GM19193 (cell line): ENCODE measurements around the gene PHEX.

Experiments
- POLR2A ChIP-seq: IDR thresholded peaks from 4 replicates; pipeline ENCODE4 v1.6.1; 2011; ENCODE audit not compliant: insufficient read depth, insufficient read length; ENCODE audit errors: extremely low read depth

PHEX gene

DNA sequence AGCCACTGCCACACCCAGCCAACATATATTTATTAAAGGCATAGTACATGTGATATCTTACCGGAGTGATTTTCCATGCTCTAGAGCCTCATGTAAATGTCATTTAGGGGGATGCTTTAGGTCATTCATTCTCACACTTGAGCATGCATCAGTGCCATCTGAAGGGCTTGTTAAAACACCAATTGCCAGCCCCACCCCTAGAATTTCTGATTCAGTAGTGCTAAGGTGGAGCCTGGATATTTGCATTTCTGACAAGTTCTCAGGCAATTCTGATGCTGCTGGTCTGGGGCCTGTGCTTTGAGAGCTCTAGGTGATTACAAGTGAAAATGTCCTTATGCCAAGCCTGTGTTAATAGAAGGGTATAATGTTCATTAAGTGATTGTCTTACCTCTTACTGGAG lies 107.7 kb downstream of the PHEX start:
- no peak for TF ChIP-seq POLR2A

DNA sequence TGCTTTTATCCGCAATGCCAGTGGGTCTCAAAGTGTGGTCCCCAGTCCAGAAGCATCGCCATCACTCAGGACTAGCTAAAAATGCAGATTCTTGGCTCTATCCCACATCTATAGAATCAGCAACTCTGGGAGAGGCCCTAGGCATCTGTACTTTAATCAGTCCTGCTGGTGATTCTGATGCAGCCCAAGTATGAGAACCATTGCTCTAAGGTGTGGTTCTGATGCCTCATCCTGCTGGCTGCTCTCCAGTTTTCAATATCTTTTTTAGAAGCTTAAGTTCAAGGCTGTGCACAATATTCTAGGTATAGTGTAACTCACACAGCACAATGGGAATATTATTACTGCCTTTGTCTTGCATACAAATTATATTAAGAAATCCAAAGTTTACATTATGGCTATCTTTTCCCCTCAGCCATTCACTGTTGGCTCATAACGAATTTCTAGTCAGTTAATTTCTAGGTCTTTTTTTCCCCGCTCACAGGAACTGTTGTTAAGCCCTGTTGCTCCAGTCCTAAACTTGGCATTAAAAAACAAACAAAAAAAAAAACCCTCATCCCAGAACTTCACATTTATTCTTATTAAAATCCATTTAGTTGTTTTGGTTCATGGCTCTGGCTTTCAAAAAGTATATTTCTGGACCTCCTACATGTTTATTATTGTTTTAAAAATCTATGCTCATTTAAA lies 109.1 kb downstream of the PHEX start:
- TF ChIP-seq POLR2A, result no peak

DNA sequence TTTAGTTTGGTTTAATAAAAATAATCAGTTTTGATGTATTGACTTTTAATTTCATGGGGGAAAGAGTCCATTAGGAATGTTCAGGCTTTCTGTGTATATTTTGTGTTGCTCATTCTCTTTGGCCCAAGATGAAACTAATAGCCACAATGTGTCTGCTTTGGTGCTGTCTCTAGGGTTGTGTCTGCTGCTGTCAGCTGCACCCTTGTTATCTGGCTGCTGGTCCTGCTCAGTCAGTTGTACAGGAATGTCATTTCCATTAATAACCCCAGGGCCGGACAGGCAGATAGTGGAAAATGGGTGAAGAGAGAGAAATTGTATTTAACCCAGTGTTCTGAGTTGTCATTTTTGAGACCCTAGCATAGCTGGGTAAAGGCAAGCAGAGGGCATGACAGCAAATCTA lies 115.1 kb downstream of the PHEX start:
- TF ChIP-seq POLR2A, result no peak

DNA sequence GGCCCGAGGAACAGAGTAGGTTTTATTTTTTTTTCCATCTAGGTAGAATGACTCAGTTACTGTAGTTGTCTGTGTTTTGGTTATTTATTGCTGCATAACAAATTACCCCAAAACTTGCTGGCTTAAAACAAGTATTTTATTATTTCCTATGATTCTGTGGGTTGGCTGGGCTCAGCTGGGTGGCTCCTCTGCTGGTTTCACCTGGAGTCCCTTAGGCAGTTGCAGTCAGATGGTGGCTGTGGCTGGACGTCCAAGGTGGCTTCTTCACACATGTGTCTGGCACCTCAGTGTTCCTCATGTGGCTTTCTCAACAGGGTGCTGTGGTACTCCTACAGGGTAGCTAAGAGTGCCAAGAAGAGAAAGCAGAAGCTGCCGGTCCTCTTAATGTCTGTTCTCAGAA lies 115.8 kb downstream of the PHEX start:
- TF ChIP-seq POLR2A, result no peak

DNA sequence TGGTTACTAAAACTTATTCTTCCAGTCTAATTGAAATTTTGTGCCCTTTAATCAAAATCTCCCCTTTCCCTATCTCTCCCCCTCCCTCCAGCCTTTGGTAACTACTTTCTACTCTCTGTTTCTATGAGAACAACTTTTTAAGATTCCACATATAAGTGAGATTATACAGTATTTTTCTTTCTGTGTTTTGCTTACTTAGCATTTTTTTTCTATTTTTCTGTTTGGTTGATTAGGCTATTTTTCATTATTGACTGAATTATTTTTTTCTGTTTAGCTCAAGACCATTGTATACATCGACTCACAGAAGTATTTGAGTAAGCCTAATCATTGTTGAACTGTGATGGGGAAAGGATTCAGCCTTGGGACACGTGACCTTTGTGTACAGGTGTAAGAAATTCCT lies 116.4 kb downstream of the PHEX start:
- no peak for TF ChIP-seq POLR2A

DNA sequence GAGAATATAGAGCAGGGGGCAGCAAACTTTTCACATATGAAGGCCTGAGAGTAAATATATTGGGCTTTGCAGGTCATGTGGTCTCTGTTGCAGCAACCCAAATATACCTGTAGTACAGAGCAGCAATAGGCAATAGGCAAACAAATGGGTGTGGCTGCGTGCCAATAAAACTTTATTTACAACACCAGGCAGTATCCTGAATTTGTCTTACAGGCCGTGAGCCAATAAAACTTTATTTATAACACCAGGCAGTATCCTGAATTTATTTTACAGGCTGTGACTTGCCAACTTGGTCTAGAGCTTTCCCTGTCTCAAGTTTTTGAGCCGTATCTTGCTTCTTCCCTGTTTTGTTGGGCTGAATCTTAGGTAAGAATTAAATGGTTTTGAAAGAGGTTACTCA lies 118.2 kb downstream of the PHEX start:
- no peak for TF ChIP-seq POLR2A

DNA sequence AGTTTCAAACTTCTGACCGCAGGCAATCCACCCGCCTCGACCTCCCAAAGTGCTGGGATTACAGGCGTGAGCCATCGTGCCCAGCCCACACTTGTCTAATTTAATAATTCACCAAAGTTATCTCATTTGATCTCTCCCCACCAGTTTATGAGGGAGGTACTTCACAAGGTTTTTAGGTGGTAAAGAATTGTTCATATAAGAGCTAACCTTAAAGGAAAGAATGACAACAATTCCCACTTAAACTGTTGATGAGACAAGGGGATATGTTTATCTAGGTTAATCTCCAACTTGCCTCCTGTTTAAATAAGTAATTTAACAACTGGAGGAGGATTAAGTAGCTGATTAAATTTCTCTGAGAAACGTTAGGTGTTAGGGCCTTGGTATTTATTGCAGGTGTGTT lies 123.0 kb downstream of the PHEX start:
- TF ChIP-seq POLR2A, result no peak

DNA sequence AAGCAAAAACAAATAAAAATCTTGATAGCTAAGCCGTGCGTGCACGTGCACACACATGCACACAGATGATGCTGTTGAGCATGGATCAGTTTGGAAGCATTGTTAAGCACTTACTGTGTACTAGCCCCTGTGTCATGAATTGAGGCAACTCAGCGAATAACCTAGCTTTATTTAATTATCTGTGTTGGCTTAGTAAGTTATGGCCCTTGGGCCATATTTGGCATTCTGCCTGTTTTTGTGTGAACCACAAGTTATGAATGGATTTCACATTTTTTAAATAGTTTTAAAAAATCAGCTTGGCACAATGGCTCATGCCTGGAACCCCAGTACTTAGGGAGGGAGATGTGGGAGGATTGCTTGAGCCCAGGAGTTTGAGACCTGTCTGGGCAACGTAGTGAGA lies 126.9 kb downstream of the PHEX start:
- no peak for TF ChIP-seq POLR2A

DNA sequence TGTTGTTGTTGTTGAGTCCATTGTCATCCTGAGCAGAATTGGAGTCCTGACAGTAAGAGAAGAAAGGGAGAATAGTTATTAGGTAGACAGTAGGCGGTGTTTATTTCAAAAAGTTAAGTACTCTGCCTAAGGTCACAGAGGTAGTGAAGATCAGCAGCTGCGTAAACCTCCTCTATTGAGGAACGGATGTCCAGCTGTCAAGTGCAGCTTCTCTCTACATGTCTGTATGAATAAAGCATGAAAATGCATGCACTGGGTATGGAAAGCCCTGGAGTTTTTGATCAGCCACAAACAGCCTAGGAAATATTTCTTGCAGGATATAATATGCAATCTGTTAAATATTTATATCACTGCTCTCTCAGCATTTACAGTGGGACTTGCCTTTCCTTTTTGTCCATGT lies 131.2 kb downstream of the PHEX start:
- no peak for TF ChIP-seq POLR2A

DNA sequence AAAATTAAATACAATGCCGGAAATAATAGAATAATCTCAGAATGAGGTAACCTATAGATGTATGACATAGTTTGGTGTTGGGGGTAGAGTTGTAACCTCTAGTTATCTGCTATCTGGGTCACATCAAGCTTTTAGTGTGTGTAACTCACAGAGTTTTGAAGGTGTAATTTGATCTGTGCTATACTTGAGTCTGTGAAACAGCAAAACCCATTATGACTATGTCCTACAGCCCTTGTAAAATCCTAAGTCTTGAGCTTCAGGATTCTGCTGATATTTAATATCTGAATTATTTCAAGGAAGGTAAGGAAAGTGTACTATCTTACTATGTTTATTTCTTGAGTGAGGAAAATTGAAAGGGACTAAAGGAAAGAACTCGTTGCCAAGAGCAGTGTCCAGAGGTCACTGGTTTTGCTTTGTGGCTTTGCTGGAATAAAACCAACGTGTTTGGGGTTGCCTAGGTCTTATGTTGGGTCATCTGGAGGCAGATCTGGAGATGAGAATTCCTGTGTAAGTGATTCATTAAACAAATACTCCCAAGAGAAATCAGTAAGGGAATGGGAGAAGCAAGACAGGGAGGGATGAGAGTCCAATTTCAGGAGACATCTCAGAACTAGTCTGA lies 132.8 kb downstream of the PHEX start:
- no peak for TF ChIP-seq POLR2A

DNA sequence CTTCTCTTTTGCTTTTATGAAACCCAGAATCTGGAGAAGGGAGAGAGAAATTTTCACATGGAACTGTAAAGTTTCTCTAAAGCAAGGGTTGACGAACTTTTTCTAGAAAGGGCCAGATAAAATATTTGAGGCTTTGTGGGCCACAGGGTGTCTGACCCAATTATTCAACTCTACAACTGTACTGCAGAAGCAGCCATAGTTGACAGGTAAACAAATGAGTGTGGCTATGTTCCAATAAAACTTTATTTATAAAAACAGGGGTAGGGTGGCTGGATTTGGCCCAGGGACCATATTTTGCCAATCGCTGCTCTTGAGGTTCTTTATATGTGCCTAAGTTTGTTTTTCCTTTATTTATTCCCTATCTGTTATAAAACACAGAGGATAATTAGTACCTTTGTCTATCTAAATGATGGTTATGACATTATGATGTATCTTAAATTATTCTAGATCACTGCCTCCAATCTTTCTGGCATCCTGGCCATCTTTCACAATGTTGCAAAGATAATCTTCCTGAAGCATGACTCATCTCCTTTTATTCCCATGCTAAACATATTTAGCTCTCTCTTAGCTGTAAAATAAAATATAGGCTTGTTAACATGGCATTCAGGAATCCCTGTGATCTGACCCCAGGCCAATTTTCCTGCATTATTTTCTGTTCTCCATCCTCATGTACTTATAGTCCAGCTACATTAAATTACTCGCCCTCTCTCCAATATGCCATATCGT lies 133.8 kb downstream of the PHEX start:
- TF ChIP-seq POLR2A, result no peak

DNA sequence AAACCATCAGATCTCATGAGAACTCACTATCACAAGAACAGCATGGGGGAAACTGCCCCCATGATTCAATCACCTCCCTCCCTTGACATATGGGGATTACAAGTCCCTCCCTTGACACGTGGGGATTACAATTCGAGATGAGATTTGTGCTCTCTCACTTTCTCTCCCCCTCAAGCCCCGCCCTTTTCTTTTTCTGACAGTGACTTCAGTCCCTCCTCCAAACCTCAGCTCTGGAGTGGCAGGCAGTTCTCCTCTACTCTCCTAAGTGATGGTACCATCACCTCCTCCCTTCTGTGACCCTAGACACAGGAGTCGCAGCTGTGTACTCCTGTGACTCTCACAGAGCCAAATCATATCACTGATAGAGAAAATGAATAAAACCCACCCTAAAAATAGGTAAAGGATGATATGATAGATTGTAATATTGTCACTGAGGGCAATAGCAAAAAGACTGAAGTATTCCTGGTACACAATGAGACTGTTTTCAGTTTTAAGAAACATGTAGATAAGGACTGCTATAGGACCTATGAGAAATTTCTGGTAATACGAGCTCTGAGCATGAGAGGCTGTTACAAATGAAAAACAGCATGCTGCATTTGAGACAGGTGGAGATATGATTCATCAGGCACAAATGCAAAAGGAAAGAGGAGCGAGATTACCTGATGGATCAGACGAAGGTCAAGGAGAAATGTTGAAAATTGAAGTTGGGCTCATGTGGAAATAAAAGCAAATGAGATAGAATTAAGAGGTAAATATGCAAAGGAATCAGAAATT lies 139.3 kb downstream of the PHEX start:
- no peak for TF ChIP-seq POLR2A

DNA sequence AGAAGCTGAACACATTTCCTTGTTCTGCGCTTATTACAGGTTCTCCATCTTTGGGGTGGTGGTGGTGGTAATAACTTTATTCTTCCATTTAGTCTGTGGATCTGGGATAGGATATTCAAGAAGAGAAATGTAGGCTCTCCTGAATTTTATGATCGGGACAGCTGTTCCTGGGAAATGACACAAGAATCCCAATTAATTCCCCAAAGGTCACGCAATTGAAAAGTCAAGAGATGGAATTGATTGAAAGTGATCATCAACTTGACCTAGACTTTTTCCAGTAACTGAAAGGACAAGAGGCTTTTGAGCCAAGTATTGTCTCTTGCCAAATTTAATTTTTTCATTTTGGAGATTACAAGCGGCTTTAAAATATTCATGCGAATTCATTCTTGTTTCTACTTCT lies 141.8 kb downstream of the PHEX start:
- no peak for TF ChIP-seq POLR2A

DNA sequence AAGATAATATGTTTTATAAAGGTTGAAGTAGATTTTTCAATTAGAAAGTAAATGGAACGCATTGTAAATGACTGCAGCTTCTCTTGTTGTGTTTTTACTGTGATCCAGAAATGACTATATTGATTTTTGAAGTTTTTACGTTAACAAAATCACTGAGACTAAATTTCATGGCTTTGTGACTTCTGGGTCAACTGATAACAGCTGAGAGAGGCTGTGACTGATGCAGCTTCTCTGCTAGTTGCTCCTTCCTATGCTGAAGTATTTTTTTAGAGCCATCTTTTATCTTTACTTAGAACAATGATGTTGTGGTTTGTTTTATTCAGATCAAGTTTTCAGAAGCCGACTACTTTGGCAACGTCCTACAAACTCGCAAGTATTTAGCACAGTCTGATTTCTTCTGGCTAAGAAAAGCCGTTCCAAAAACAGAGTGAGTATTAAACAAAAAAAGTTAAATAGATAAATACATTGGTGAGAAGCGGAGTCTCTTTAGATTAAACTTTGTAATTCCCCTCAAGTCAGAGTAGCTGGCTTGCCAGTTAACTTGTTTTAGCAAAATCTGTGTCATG lies 145.9 kb downstream of the PHEX start:
- no peak for TF ChIP-seq POLR2A

DNA sequence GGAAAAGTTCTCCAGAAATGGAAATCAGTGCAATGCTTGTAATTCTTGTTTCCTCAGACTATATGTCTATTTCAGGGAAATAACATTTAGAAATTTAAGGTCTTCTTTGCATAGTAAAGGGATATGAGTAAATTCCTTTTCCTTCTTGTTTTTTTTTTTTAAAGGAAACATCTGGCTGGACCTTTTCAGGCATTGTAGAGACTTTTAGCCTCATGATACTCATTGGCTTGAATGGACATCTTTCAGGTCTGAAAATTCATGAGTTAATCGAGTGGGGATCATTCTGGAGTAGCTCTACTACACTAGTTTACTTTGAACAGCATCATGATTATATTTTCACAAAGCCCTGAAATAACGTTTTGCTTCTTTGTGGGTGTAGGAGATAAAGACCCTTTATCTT lies 152.0 kb downstream of the PHEX start:
- no peak for TF ChIP-seq POLR2A
